ENCODE results near the gene BLOC1S4.
"Not testable (repeated sequence)": the region's sequence is repeated elsewhere in the genome, so short reads cannot be mapped to it uniquely, and the experiment has no call there.

BLOC1S4 gene

DNA sequence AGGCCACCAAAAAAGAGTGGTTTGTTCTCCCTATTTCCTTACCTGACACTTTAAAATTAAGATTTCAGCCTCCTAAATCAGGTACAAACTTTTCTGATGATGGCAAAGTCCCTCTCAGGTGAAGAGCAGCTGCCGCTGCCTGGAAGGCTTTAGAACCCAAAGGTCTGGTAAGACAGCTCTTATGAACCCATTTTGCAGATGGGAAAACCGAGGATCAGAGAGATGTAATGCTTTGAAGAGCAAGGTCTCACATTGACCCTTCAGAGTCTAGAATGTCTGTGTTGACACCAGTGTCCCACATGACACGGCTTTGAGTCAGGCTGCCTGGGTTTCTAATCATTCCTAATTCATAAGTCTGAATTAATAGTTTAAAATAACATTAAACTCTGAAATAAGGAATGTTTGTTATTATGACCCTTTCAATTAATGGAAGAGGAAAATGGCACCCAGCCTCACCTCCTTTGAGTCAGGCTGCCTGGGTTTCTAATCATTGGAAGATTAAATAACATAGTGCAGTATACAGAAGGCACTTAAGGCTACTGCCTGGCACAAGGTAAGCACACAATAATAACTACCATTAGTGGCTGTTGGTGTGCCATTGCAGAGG, 38.6 kb downstream of the BLOC1S4 start:
- DNase-seq, result no peak
- in situ Hi-C loops (cut with HindIII; ENCODE audit: low pct_ligation_motif_present, low sequenced_read_pairs), result no loop called here
- TF ChIP-seq, protein P1, sequence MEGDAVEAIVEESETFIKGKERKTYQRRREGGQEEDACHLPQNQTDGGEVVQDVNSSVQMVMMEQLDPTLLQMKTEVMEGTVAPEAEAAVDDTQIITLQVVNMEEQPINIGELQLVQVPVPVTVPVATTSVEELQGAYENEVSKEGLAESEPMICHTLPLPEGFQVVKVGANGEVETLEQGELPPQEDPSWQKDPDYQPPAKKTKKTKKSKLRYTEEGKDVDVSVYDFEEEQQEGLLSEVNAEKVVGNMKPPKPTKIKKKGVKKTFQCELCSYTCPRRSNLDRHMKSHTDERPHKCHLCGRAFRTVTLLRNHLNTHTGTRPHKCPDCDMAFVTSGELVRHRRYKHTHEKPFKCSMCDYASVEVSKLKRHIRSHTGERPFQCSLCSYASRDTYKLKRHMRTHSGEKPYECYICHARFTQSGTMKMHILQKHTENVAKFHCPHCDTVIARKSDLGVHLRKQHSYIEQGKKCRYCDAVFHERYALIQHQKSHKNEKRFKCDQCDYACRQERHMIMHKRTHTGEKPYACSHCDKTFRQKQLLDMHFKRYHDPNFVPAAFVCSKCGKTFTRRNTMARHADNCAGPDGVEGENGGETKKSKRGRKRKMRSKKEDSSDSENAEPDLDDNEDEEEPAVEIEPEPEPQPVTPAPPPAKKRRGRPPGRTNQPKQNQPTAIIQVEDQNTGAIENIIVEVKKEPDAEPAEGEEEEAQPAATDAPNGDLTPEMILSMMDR (IDR thresholded peaks at IDR 0.05; ENCODE audit: low read depth, low read length, missing control alignments), result no peak
- no peaks in the 10 kb centered on the region for H3K36me3 ChIP-seq (replicated peaks)
- H3K27ac ChIP-seq, result no peak overlapping the region
- H3K27me3 ChIP-seq (replicated peaks), result no peaks in the 10 kb centered on the region
- H3K4me3 ChIP-seq (ENCODE audit: low read depth, low read length), result no peak overlapping the region

DNA sequence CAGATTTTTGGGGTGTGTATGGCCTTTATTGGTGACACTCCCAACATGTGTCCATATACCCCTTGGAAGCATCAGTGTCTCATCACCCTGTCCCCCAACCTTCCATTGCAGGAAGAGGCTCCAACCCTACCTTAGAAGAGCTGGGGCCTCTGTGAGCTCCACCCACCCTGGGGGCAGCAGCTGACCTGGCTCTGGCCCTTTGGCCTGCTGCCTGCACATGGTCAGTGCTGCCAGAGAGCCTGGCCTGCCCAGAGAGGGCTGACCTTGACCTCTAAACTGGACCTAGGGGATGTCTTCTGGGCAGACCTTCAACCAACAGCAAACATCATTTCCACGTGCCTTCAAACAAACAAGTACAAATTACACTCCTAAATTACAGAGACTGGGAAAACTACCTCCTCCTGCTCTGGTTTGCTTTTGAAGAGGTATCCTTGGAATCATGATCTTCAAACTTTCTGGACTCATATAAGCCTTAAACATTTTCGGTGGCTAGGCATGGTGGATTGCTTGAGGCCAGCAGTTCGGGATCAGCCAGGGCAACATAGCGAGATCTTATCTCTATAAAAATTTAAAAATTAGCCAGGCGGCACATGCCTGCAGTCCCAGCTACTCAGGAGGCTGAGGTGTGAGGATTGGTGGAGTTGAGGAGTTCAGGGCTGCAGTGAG, 39.2 kb downstream of the BLOC1S4 start:
- in situ Hi-C loops (cut with HindIII; ENCODE audit: low pct_ligation_motif_present, low sequenced_read_pairs), result no loop called here
- H3K27me3 ChIP-seq (replicated peaks), result no peaks in the 10 kb centered on the region
- TF ChIP-seq, protein P1 (IDR thresholded peaks at IDR 0.05; ENCODE audit: low read depth, low read length, missing control alignments), result no peak
- no peak overlapping the region for H3K4me3 ChIP-seq (ENCODE audit: low read depth, low read length)
- DNase-seq, result no peak
- no peaks in the 10 kb centered on the region for H3K36me3 ChIP-seq (replicated peaks)
- H3K27ac ChIP-seq, result no peak overlapping the region

DNA sequence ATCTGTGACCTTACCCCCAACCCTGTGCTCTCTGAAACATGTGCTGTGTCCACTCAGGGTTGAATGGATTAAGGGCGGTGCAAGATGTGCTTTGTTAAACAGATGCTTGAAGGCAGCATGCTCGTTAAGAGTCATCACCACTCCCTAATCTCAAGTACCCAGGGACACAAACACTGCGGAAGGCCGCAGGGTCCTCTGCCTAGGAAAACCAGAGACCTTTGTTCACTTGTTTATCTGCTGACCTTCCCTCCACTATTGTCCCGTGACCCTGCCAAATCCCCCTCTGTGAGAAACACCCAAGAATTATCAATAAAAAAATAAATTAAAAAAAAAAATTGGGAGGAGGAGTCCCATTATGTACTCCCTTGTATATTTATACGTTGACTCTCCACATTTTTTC, 40.4 kb downstream of the BLOC1S4 start:
- DNase-seq; H3K36me3 ChIP-seq (replicated peaks); H3K27me3 ChIP-seq (replicated peaks); H3K4me3 ChIP-seq (ENCODE audit: low read depth, low read length); H3K27ac ChIP-seq; in situ Hi-C loops (cut with HindIII; ENCODE audit: low pct_ligation_motif_present, low sequenced_read_pairs): not testable (repeated sequence)

DNA sequence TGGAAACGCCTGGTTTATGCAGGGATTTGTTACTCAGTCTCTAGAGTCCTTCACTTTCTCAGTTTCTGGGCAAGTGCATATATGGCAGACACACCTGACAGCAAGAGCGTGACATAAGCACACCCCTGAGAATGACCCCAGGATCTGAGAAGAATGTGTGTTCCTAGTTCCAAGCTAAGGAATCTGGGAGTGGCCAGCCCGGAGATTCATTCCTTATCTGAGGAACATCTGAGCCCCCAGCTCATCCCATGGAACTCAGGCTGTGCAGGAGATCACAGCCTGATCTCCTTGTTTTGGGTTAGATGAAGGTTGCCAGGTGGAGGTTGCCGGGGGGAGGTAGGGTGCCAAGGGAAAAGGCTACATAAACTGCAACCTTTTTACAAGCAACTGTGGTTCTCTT, 42.8 kb downstream of the BLOC1S4 start:
- Histone ChIP-seq H3K36me3 (replicated peaks) (no peaks in the 10 kb centered on the region), H3K27ac (no peak overlapping the region), H3K4me3 (ENCODE audit: low read depth, low read length) (no peak overlapping the region), H3K27me3 (replicated peaks) (no peaks in the 10 kb centered on the region)
- TF ChIP-seq, protein P1 (IDR thresholded peaks at IDR 0.05; ENCODE audit: low read depth, low read length, missing control alignments), result no peak
- no peak for DNase-seq
- in situ Hi-C loops (cut with HindIII; ENCODE audit: low pct_ligation_motif_present, low sequenced_read_pairs), result no loop called here

DNA sequence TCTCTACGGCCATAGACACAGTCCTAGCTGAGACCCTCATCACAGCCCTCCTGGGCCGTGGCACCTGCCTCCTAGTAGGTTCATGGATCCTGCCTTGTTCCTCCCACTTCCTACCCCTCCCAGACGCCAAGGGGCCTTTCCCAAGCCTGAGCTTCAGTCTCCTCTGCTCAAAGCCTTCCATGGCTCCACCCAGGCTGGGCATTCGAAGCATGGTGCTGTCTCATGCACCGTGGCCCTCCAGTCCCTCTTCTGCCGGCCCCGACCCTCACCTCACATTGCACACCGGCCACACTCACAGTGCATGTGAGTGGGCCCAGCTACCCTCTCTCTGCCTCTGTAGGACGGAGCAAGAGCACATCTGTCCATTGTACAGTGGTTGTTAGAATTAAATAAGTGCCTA, 44.9 kb downstream of the BLOC1S4 start:
- TF ChIP-seq, protein P1 (IDR thresholded peaks at IDR 0.05; ENCODE audit: low read depth, low read length, missing control alignments), result no peak
- in situ Hi-C loops (cut with HindIII; ENCODE audit: low pct_ligation_motif_present, low sequenced_read_pairs), result no loop called here
- Histone ChIP-seq H3K4me3 (ENCODE audit: low read depth, low read length) (no peak overlapping the region), H3K27ac (no peak overlapping the region), H3K27me3 (replicated peaks) (no peaks in the 10 kb centered on the region), H3K36me3 (replicated peaks) (no peaks in the 10 kb centered on the region)
- no peak for DNase-seq

DNA sequence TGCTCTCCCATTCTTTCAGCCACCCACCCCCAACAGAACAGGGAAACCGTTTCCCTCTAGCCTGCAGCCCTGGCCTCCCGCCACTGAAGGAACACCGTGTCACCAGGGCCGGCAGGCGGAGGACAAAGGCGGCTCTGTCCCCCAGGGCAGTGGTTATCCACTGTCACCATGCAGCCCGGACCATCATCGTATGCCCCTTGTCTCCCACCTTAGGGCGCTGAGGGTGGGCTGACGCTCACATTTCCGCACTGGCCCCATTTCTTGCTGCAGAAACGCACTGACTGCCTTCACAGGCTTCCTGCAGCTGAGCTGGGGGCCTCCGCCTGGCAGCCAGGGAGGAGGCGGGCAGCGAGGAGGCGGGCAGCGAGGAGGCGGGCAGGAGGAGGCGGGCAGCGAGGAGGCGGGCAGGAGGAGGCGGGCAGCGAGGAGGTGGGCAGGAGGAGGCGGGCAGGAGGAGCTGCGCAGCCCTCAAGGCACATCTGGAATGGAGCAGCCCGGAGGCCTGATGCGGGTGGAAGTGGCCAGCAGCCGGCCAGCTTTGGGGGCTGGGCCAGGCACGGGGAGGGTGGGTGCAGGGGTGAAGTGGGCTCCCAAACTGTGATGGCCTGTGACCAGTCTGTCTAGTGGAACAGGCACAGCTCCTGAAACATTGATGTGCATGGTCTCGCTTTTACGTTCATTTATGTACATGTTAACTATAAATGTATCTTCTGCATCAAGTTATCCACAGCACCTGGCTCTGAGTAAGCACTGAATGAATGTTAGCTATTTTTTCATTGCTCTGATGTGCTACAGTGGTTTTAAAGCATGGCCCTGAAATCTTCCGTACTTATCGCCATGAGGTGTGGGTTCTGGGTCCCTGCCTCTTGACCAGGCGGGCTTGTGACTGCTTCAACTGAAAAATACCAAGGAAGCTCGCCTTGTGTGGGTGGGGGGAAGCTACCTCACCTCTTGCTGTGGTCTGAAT, 46.0 kb downstream of the BLOC1S4 start:
- Histone ChIP-seq H3K36me3 (replicated peaks) (no peaks in the 10 kb centered on the region), H3K27ac (no peak overlapping the region), H3K4me3 (ENCODE audit: low read depth, low read length) (no peak overlapping the region), H3K27me3 (replicated peaks) (no peaks in the 10 kb centered on the region)
- TF ChIP-seq, protein P1 (IDR thresholded peaks at IDR 0.05; ENCODE audit: low read depth, low read length, missing control alignments), result no peak
- DNase-seq, result no peak
- in situ Hi-C loops (cut with HindIII; ENCODE audit: low pct_ligation_motif_present, low sequenced_read_pairs), result no loop called here
